ENCODE data around the gene FOXJ3.

DNA sequence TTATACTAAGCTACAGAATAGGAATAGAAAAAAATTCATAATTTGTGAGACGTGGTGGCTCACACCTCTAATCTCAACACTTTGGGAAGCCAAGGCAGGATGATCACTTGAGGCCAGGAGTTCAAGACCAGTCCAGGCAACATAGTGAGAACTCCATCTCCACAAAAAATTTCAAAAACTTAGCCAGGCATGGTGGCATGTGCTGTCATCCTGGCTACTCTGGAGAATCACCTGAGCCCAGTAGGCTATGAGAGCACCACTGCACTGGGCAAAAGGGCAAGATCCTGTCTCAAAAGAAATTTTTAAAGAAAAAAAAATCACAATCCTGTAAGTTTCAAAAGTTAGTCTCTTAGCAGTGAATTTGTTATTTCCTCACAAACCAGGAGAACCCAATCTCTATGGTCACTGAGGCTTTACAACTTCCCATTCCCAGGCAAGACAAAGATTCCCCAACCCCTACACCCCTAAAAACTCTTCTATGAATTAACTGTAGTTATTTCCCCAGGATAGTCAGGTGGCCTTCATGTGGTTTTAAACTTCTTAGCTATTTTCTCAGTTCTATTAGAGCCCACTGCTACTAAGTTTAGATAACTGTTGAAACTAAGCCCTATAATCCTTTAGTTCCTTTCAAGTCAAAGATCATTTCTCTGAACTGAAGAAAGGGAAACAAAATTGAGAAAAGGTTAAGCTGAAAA is 74.5 kb downstream of the FOXJ3 start:
- TF ChIP-seq, protein P1, sequence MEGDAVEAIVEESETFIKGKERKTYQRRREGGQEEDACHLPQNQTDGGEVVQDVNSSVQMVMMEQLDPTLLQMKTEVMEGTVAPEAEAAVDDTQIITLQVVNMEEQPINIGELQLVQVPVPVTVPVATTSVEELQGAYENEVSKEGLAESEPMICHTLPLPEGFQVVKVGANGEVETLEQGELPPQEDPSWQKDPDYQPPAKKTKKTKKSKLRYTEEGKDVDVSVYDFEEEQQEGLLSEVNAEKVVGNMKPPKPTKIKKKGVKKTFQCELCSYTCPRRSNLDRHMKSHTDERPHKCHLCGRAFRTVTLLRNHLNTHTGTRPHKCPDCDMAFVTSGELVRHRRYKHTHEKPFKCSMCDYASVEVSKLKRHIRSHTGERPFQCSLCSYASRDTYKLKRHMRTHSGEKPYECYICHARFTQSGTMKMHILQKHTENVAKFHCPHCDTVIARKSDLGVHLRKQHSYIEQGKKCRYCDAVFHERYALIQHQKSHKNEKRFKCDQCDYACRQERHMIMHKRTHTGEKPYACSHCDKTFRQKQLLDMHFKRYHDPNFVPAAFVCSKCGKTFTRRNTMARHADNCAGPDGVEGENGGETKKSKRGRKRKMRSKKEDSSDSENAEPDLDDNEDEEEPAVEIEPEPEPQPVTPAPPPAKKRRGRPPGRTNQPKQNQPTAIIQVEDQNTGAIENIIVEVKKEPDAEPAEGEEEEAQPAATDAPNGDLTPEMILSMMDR (IDR thresholded peaks at IDR 0.05; ENCODE audit: low read depth, low read length, missing input control): no peak
- TF ChIP-seq RXRA (IDR thresholded peaks at IDR 0.05): no peak
- no peak for TF ChIP-seq FOXA2 (IDR thresholded peaks at IDR 0.05)
- no peak for TF ChIP-seq RAD21 (IDR thresholded peaks at IDR 0.05)
- no peak for TF ChIP-seq EGR1 (IDR thresholded peaks at IDR 0.05; ENCODE audit: low read depth in 2 of 2)
- TF ChIP-seq, protein P2, sequence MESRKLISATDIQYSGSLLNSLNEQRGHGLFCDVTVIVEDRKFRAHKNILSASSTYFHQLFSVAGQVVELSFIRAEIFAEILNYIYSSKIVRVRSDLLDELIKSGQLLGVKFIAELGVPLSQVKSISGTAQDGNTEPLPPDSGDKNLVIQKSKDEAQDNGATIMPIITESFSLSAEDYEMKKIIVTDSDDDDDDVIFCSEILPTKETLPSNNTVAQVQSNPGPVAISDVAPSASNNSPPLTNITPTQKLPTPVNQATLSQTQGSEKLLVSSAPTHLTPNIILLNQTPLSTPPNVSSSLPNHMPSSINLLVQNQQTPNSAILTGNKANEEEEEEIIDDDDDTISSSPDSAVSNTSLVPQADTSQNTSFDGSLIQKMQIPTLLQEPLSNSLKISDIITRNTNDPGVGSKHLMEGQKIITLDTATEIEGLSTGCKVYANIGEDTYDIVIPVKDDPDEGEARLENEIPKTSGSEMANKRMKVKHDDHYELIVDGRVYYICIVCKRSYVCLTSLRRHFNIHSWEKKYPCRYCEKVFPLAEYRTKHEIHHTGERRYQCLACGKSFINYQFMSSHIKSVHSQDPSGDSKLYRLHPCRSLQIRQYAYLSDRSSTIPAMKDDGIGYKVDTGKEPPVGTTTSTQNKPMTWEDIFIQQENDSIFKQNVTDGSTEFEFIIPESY (IDR thresholded peaks at IDR 0.05): no peak
- TF ChIP-seq, protein P3, sequence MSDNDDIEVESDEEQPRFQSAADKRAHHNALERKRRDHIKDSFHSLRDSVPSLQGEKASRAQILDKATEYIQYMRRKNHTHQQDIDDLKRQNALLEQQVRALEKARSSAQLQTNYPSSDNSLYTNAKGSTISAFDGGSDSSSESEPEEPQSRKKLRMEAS (IDR thresholded peaks at IDR 0.05): no peak
- no peak for TF ChIP-seq TAF1 (conservative IDR thresholded peaks at IDR 0.05)
- TF ChIP-seq, protein P4, sequence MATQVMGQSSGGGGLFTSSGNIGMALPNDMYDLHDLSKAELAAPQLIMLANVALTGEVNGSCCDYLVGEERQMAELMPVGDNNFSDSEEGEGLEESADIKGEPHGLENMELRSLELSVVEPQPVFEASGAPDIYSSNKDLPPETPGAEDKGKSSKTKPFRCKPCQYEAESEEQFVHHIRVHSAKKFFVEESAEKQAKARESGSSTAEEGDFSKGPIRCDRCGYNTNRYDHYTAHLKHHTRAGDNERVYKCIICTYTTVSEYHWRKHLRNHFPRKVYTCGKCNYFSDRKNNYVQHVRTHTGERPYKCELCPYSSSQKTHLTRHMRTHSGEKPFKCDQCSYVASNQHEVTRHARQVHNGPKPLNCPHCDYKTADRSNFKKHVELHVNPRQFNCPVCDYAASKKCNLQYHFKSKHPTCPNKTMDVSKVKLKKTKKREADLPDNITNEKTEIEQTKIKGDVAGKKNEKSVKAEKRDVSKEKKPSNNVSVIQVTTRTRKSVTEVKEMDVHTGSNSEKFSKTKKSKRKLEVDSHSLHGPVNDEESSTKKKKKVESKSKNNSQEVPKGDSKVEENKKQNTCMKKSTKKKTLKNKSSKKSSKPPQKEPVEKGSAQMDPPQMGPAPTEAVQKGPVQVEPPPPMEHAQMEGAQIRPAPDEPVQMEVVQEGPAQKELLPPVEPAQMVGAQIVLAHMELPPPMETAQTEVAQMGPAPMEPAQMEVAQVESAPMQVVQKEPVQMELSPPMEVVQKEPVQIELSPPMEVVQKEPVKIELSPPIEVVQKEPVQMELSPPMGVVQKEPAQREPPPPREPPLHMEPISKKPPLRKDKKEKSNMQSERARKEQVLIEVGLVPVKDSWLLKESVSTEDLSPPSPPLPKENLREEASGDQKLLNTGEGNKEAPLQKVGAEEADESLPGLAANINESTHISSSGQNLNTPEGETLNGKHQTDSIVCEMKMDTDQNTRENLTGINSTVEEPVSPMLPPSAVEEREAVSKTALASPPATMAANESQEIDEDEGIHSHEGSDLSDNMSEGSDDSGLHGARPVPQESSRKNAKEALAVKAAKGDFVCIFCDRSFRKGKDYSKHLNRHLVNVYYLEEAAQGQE (IDR thresholded peaks at IDR 0.05): no peak
- TF ChIP-seq GABPA (IDR thresholded peaks at IDR 0.05 in 1 of 2, conservative IDR thresholded peaks at IDR 0.05 in 1 of 2): no peak
- no peak for TF ChIP-seq SP1 (IDR thresholded peaks at IDR 0.05)
